OCI-LY1 (cell line): ENCODE results near the gene DKK3.

Experiments
- EZH2 ChIP-seq: fragments of 200-600 bp; sonication (generic), shearing (Covaris generic); IDR thresholded peaks from 2 replicates; pipeline ENCODE4 v1.8.0; 2017; ENCODE audit warnings: borderline replicate concordance, mixed run types, mild to moderate bottlenecking, antibody characterized with exemption, low read length, moderate library complexity, mixed read lengths
- TF ChIP-seq, protein P1 (sequence below): fragments of 200-600 bp; sonication (generic), shearing (Covaris generic); IDR thresholded peaks from 2 replicates; pipeline ENCODE4 v1.5.1; 2017; ENCODE audit warnings: mild to moderate bottlenecking, antibody characterized with exemption, low read length, moderate library complexity, mixed read lengths

DNA sequence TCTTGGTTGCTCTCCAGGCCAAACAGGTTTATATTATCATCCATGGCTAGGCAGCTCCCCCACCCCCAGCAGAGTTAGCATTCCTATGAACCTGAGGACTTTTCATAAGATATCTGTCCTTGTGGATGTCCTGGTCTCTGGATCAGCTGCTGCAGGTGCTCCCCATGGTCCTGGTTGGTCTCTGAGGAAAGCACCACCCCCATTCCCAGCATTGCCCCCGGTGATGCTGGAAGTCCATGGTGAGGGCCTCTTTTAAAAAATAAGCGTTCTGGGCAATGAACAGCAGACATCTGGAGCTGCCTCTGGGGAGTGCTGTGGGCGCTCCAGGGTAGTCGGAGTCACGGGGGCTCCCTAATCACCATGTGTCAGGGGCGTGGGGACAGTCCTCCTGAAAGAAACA is 26.6 kb downstream of the DKK3 start:
- TF ChIP-seq, protein P1, sequence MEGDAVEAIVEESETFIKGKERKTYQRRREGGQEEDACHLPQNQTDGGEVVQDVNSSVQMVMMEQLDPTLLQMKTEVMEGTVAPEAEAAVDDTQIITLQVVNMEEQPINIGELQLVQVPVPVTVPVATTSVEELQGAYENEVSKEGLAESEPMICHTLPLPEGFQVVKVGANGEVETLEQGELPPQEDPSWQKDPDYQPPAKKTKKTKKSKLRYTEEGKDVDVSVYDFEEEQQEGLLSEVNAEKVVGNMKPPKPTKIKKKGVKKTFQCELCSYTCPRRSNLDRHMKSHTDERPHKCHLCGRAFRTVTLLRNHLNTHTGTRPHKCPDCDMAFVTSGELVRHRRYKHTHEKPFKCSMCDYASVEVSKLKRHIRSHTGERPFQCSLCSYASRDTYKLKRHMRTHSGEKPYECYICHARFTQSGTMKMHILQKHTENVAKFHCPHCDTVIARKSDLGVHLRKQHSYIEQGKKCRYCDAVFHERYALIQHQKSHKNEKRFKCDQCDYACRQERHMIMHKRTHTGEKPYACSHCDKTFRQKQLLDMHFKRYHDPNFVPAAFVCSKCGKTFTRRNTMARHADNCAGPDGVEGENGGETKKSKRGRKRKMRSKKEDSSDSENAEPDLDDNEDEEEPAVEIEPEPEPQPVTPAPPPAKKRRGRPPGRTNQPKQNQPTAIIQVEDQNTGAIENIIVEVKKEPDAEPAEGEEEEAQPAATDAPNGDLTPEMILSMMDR, result no peak
- TF ChIP-seq EZH2, result no peak
